HG03066 (cell line): Measurements from ENCODE around the gene FOXK1.
A peak's percentile ranks its signal among the peaks of the same experiment; 100 is the strongest.

Experiments used
- ATAC-seq: cut with Tn5 transposase; IDR thresholded peaks from one replicate; pipeline ENCODE4 v1.9.1; 2021; ENCODE audit warnings: low read depth; ENCODE audit not compliant: unreplicated experiment

FOXK1 gene

DNA sequence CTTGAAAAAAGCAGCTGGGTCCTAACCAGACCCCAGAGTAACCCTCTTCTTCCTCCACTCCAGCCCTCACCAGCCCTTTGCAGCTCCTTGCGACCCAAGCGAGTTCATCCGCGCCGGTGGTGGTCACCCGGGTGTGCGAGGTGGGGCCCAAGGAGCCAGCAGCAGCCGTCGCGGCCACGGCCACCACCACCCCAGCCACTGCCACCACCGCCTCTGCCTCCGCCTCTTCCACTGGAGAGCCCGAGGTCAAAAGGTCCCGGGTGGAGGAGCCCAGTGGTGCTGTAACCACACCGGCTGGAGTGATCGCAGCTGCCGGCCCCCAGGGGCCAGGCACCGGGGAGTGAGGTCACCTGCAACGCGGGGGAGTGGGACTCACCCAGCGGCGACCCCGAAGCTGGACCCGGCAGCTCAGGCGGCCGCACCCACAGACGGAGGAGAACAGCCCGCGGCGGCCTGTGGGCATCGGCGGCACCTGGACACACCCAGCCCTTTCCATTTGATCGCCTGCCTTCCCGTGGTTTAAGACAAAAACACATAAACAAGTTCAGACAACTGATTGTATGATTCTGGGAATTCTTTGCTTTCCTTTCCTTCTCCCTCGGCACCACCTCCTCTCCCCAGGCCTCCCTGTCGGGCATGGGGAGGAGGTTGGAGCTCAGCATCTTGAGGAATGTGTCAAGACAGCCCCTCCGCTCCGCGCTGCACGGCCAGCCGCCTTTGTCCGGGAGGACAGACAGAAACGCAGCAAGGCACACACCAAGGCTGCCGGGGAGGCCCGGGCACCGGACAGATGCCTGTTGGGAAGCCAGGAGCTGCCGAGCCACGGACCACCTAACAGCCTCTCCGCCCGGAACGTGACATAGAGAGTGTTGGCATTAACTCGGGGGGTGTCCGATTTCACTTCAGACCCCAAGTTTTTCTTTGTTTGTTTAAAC is 80.3 kb downstream of the FOXK1 start:
- no peak for ATAC-seq

DNA sequence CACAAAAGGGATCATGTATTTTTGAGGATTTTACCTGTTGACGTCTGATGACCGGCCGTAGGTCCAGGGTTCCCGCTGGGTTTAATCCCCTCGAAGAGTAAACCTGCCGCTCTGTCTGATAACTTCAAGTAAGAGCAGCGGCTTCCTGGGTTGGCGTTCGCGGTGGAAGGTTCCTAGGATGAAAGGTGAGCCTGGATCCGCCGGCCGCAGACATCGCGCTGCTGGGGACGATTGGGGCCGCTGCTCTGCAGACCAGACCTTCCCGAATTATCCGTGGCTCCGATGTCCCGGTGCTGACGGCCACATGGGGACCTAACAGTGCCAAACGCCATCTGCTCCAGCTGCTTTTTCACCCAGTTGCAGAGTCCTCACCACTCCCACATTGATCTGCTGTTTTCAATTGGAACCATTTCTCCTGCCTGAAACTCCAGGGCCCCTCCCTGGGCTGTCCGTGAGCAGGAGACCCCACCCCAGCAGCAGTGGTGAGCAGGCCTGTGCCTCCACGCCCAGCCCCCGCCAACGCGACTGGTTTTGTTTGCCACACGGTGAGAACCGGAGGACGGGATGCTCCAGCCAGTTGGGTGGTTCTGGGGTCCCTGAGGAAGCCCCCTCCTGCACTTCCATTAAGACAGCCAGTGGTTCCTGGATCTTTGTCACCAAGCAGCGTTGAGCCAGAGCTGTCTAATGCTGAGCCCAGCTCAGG is 81.1 kb downstream of the FOXK1 start:
- no peak for ATAC-seq

DNA sequence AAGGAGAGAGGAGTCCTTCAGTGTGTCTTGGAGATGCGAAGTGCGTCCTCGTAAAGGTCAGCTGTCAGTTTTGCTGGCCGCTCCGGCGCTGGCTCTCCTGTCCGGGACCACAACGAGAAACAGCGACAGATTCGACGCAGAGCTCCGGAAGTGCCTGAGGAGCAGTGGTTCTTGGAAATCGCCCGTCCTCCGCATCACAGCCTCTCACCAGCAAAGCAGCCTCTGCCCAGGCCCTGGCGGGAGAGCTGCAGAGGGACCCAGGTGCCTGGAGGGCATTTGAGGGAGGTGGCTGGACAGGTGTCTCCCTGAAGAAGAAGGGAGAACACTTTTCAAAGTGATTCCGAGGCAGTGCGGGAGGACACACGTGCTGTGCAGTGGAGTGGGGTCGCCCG is 81.7 kb downstream of the FOXK1 start:
- ATAC-seq, result no peak

- no peak for ATAC-seq
These were observed 82.4 kb downstream of the FOXK1 start for GRCh38 chr7:4764402-4765007.

DNA sequence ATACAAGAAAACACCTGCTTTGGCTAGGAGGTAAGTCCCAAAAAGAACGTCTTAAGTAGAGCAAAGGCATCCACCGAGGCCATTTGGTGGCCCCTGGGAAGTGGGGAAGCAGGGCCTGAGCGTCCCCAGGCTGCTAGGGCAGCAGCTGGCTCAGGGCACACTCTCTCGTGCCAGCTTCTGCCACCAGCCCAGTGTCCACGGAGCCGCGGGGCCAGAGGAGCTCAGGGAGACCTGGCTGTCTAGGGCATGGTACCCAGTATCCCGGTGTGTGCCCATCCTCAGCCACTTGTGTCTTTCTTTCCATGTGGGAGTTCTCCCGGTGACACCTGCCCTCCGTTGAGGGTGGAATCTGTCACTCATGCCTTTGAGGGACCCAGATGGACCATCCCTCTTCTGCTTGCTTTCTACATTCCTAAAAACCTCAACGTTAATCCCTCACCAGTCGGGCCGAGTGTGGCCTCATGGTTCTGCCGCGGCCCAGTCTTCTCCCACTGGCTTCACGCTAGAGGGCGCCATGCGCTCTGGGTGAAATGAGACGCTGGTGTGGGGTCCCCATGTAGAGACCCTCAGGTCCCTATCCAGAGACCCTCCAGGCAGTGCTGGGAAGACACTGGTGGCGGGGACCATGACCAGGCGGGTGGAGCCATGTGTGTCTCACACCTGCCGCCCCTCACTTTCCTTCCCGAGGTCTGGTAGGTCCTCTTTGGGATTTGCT is 83.8 kb downstream of the FOXK1 start:
- no peak for ATAC-seq

GRCh38 chr7:4766666-4767519 is 84.8 kb downstream of the FOXK1 start:
- ATAC-seq, result no peak

GRCh38 chr7:4768597-4769569 is 86.8 kb downstream of the FOXK1 start:
- ATAC-seq, result no peak

- no peak for ATAC-seq
These were observed 87.7 kb downstream of the FOXK1 start for GRCh38 chr7:4769761-4770160.

DNA sequence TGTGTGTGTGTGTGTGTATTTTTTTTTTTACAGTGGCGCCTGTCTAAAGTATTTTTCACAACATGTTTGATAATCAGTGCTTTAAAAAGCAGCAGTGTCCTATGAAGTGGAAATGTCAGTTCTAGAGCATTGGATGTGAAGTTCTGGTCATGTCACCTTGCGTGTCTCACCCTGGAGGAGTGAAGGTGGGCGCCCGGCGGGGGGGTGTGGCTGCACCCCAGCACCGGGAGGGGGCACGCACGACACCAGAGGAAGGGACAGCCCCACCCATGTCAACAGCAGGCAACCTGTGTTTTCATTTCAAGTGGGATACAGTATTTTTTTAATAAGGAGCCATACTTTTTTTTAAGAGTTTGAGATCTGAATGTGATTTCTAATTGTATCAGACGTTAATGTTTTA is 88.8 kb downstream of the FOXK1 start:
- no peak for ATAC-seq

GRCh38 chr7:4771737-4772136 is 89.6 kb downstream of the FOXK1 start:
- ATAC-seq, result no peak

DNA sequence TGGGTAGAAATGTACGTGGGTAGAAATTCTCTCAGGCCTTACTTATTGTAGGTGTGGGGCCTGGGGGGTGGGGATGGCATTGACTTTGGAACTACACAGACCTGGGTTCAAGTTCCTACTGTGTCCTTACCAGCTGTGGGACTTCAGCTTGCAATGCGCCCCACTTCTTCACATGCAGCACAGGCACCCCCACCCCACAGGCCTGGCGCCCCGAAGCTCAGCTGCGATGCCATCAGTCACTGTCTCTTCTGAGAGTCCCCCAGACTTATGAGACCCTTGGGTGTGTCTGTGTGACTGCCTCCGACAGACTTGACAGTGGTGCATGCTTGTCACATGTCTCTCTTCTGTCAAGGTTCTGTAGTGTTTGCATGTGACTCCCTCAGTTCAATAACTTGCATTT is 90.2 kb downstream of the FOXK1 start:
- ATAC-seq, result no peak

DNA sequence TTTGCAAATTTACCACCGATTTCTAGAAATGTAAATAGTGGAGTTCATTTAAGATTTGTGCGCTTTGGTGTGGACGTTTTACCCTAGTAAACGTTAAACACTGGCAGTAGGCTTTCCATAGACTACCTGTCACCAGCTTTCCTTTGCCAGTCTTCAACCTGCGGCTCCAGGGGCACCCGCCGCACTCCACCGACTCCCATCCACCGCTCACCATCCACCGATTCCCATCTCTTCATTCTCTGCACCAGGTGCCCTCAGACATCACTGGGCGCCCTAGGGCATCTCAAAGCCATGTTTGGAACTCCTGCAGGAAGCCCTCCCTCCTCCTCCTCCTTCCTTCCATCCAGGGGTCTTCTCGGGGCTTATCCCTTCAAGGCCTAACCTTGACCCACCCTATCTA is 91.9 kb downstream of the FOXK1 start:
- ATAC-seq, result no peak

- peak; percentile 33 for ATAC-seq
These were observed 92.7 kb downstream of the FOXK1 start for GRCh38 chr7:4774658-4775249.

- ATAC-seq, result peak; percentile 83
These were observed 93.3 kb downstream of the FOXK1 start, which contains the start of gene AP5Z1 for GRCh38 chr7:4775250-4775847. Gene AP5Z1, plus strand, starts transcription at chr7:4775623. Its CDS starts 93 bp downstream, at chr7:4775716.

DNA sequence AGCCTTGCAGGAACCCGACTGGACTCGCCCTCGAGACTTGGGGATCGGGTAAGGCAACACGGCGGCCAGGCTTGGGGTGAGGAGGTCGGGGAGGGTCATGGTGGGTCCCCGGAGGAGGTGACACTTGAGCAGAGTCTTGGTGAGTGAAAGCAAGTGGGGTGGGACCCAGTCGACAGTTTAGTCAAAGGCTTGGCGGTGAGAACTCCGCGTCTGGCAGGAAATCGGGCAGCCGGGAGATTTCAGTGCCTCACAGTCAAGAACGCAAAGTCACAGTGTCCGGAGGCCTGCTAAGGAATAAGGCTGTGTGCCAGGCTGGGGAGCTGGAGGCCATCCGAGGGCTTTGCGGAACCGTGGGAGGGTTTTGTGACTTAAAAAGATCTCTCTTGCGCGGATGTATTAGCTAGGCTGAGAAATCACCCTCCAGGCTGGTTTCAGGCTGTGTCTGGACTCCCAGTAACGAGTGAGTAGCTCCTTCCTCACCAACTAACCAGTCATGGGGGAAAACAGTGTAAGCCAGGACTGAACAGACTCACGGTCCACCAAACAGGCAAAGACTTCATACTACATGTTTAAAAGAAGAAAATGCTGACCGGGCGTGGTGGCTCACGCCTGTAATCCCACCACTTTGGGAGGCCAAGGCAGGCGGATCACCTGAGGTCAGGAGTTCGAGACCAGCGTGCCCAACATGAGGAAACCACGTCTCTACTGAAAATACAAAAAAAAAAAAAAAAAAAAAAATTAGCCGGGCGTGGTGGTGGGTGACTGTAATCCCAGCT is 93.9 kb downstream of the FOXK1 start:
- ATAC-seq, result peak; percentile 20

DNA sequence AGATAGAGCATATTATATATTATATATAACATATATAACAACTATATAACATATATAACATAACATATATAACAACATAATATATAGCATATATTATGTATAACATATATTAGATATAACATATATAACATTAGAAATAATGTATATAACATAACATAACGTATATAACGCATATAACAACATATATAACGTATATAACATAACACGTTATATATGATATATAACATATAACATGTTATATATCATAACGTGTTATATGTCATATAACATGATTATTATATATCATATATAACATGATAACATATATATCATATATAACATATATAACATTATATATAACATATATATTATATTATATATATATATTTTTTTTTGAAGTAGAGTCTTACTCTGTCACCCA is 97.0 kb downstream of the FOXK1 start:
- ATAC-seq, result no peak
